Measurements from ENCODE around the gene MN1. TPM values are rescaled to one million over a fixed set of nuclear protein-coding genes. Genes with fewer than 3 reads are reported as not detected.

The MN1 gene
- total and polyA plus RNA-seq, 2 of the 4 experiments (the other 2 are of a cell fraction): 0.36 to 1.3 TPM

DNA sequence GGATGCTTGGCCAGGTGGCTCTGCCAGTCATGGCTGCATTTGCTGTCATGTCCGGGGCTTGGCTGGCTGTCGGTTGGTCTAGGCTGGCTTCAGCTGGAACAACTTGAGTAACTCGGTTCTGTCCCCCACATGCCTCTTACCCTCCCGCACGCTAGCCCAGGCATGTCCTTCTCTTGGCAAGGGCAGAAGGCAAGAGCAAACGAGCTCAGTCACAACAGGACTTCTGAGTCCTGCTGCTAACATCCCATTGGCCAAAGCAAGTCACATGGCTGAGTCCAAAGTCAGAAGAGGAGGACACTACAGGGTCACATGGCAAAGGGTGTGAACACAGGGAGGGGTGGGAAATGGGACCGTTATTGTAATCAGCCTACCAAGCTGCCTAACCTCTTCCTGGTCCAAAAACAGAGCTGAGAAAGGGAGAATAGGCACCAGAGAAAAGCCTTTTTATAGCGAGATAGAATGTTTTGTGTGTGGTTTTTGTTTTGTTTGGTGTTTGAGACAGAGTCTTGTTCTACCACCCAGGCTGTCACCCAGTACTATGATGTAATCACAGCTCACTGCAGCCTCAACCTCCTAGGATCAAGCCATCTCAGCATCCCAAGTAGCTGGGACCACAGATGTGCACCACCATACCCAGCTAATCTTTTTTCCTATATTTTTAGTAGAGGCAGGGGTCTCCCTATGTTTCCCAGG, 81.9 kb downstream of the MN1 start:
- CTCF ChIA-PET: interaction anchor here (0.6 to 1.3 kb wide), 2 partner anchors 9 to 303 kb away, joined by 3 to 4 read pairs; no protein-coding TSS in a partner anchor
- Histone ChIP-seq H3K23ac (ENCODE audit: low read depth, low read length) (no peak overlapping the region; the same call in 1 of the 2 replicates), H3K36me3 (ENCODE audit: control insufficient read depth, insufficient read depth, low read length) (no peaks in the 10 kb centered on the region), H4K20me1 (ENCODE audit: insufficient read depth, low read length) (no peaks in the 10 kb centered on the region), H2AFZ (replicated peaks; ENCODE audit: low read length, poor library complexity) (peak overlapping the region; percentile 68), H3K9me1 (ENCODE audit: insufficient read depth, low read length) (peaks cover 20% of the 10 kb centered on the region), H3K14ac (replicated peaks; ENCODE audit: low read depth, low read length) (peak overlapping the region; percentile 45; the same call in 1 of the 2 replicates), H3K4me2 (ENCODE audit: low read depth, low read length) (no peak overlapping the region), H3K4me3 (ENCODE audit: insufficient read depth, low read depth, low read length) (no peak overlapping the region), H2AK5ac (ENCODE audit: low read depth, low read length) (peak overlapping the region; percentile 20; the same call in 1 of the 2 replicates), H4K5ac (ENCODE audit: low read depth, low read length) (no peak overlapping the region), H2BK20ac (ENCODE audit: low read depth, low read length) (peak overlapping the region; percentile 20), H3K56ac (ENCODE audit: extremely low read depth, insufficient read depth, low read length) (no peak overlapping the region), H3K9ac (ENCODE audit: low read depth, low read length) (no peak overlapping the region), H2AK9ac (replicated peaks; ENCODE audit: low read depth, low read length, poor library complexity) (no peak overlapping the region), H2BK120ac (ENCODE audit: low read depth, low read length) (peak overlapping the region; percentile 10; the same call in 1 of the 2 replicates), H4K91ac (ENCODE audit: insufficient read depth, low read depth, low read length) (peak overlapping the region; percentile 6; the same call in 1 of the 2 replicates), H3K79me1 (ENCODE audit: low read depth in 1 of 2, low read length in 2 of 2) (no peaks in the 10 kb centered on the region), H2BK5ac (ENCODE audit: low read depth, low read length, poor library complexity, severe bottlenecking) (no peak overlapping the region), H2BK15ac (ENCODE audit: low read depth, low read length) (no peak overlapping the region), H3K18ac (ENCODE audit: low read depth, low read length) (no peak overlapping the region), H3K9me3 (ENCODE audit: control insufficient read depth, insufficient read depth, low read length) (peaks cover 2% of the 10 kb centered on the region; the same call in 1 of the 2 replicates), H3K4ac (ENCODE audit: low read depth, low read length) (peak overlapping the region; percentile 30), H3K27me3 (ENCODE audit: control insufficient read depth, insufficient read depth, low read length) (no peaks in the 10 kb centered on the region), H4K8ac (ENCODE audit: low read depth in 2 of 2, low read length in 2 of 2) (peak overlapping the region; percentile 24 to 68; a peak in 2 of 4 replicates), H3K27ac (ENCODE audit: insufficient read depth, low read length) (no peak overlapping the region), H3K4me1 (ENCODE audit: control insufficient read depth, insufficient read depth, low read length) (peaks cover 8% of the 10 kb centered on the region)
- ATAC-seq (ENCODE audit: low read depth) (no peak), DNase-seq (peak; percentile 16)
- intact Hi-C loops (cut with micrococcal nuclease): no loop called here
- TF ChIP-seq CEBPB (IDR thresholded peaks at IDR 0.05; ENCODE audit: low read depth, low read length): 0 out of 2 replicates have a peak, but pooled peaks have one; percentile 5
- TF ChIP-seq, protein P1, sequence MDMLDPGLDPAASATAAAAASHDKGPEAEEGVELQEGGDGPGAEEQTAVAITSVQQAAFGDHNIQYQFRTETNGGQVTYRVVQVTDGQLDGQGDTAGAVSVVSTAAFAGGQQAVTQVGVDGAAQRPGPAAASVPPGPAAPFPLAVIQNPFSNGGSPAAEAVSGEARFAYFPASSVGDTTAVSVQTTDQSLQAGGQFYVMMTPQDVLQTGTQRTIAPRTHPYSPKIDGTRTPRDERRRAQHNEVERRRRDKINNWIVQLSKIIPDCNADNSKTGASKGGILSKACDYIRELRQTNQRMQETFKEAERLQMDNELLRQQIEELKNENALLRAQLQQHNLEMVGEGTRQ (IDR thresholded peaks at IDR 0.05; ENCODE audit: low read depth, low read length): peak; percentile 84
- no peak for TF ChIP-seq NFE2L2 (IDR thresholded peaks at IDR 0.05; ENCODE audit: low read depth, low read length)
- TF ChIP-seq RCOR1 (IDR thresholded peaks at IDR 0.05; ENCODE audit: insufficient replicate concordance, low read length): no peak
- TF ChIP-seq, protein P2, sequence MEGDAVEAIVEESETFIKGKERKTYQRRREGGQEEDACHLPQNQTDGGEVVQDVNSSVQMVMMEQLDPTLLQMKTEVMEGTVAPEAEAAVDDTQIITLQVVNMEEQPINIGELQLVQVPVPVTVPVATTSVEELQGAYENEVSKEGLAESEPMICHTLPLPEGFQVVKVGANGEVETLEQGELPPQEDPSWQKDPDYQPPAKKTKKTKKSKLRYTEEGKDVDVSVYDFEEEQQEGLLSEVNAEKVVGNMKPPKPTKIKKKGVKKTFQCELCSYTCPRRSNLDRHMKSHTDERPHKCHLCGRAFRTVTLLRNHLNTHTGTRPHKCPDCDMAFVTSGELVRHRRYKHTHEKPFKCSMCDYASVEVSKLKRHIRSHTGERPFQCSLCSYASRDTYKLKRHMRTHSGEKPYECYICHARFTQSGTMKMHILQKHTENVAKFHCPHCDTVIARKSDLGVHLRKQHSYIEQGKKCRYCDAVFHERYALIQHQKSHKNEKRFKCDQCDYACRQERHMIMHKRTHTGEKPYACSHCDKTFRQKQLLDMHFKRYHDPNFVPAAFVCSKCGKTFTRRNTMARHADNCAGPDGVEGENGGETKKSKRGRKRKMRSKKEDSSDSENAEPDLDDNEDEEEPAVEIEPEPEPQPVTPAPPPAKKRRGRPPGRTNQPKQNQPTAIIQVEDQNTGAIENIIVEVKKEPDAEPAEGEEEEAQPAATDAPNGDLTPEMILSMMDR (conservative IDR thresholded peaks at IDR 0.05; ENCODE audit: low read depth, low read length): no peak
- 58% methylated on average over 5 of the region's 8 CpGs; no CpG with 5 or more reads in 1 of the 2 experiments for WGBS, 2 experiments (ENCODE audit: extremely low coverage in 2 of 2, insufficient read length in 1 of 2)
- dilution Hi-C loops (cut with HindIII; ENCODE audit: low sequenced_read_pairs, unreplicated experiment): no loop called here
- POLR2A ChIA-PET (ENCODE audit: unreplicated experiment): no interaction called here
- no TSS peak for BruUV-seq (replicated peaks)
- in situ Hi-C loops (cut with MboI; ENCODE audit: low sequenced_read_pairs): no loop called here
